GM21619 (cell line): ENCODE results near the gene RPL32.
A peak's percentile ranks its signal among the peaks of the same experiment; 100 is the strongest.
"Not testable (repeated sequence)": the region's sequence is repeated elsewhere in the genome, so short reads cannot be mapped to it uniquely, and the experiment has no call there.

Experiments used
- ATAC-seq: cut with Tn5 transposase; IDR thresholded peaks from one replicate; pipeline ENCODE4 v1.9.1; 2021; ENCODE audit not compliant: unreplicated experiment

Gene RPL32

DNA sequence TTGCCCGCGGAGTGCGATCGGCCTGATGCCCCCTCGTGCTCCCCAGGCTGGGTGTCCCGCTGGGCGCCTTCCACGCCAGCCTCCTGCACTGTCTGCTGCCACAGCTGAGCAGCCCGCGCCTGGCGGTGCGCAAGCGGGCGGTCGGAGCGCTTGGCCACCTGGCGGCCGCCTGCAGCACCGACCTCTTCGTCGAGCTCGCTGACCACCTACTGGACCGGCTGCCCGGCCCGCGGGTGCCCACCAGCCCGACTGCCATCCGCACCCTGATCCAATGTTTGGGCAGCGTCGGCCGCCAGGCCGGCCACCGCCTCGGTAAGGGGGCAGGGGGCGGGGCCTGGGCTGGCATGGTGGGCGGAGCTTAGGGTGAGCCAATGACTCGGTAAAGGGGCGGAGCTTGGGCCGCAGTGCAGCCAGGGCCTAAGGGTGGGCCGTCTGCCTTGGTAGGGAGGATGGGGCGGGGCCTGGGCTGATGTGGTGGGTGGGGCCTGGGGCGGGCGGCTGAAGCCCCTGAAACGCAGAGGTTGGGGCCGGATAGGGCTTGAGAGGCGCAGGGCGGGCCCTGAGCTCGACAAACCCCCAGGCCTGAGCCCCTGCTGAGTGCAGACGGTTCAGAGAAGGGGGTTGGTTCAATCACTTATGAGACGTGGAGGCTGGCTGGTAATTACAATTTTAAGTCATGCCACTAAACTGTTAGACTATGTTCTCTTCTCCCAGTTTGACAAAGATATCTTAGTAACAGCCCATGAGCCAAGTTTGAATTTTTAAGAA lies 31.2 kb downstream of the RPL32 start:
- peak; percentile 99 for ATAC-seq

GRCh38 chr3:12809435-12809834 lies 31.9 kb downstream of the RPL32 start:
- no peak for ATAC-seq

DNA sequence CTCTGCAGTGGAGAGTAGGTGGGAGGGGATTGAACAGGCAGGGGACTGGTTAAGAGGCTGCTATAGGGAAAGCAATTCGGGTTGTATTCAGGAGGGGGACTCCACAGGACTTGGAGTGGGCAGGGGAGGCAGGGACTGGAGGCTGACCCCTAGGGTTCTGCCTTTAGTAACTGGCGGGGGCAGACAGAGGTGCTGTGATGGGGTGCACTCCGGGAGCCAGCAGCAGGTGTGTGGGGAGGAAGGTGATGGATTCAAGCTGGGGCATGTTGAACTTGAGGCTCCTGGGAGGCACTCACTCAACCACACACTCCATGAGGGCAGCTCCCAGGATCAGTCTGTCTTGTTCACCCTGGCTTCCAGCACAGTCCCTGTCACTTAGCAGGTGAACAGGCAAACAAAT lies 32.4 kb downstream of the RPL32 start:
- no peak for ATAC-seq

- no peak for ATAC-seq
Measured at GRCh38 chr3:12808587-12808986, 32.8 kb downstream of the RPL32 start.

DNA sequence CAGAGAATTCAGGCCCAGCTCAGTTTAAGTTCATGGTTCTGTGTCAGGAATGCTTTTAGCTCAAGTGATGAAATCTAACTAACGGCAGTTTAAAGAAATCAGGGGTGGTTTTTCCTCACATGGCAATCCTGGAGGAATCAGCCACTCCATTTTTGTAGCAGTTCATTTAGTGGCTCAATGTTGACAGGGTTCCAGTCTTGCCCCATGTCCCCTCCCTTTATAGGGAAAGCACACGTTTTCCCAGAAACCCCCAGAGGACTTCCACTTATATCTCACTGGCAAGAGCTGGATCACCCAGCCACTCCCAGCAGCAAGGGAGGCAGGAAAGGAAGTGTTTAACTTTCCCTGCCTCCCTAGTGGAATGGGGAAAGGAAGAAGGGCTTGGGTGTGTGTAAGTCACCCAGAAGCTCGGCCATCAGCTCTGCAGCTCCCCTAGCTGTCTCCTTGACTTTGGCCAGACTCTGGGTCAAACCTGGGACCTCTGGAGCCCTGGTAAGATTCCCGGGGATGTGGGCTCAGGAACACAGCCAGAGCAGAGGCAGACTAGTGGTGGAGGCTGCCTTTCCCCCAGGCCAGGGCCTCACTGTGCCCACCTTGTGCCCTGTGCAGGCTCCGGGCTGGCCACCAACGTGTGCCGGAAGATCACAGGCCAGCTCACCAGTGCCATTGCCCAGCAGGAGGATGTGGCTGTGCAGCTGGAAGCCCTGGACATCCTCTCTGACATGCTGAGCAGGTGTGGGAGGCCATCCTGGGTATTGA lies 33.6 kb downstream of the RPL32 start:
- ATAC-seq, result no peak

DNA sequence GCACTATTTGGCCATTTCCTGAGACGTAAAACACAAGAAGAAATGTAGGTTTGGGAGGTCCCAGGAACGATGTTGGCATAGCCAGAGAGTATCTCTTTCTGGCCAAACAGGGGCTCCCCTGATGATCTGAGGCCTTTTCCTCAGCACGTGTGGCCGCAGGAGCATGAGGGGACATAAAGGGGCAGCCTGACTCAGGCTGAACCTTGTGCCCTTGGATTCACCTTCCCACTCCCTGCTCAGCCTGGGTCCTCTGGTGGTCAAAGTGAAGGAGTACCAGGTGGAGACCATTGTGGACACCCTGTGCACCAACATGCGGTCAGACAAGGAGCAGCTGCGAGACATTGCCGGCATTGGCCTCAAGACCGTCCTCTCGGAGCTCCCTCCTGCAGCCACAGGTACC lies 34.3 kb downstream of the RPL32 start:
- no peak for ATAC-seq

GRCh38 chr3:12803371-12803770 lies 38.0 kb downstream of the RPL32 start:
- no peak for ATAC-seq

GRCh38 chr3:12799525-12800440 lies 41.6 kb downstream of the RPL32 start:
- ATAC-seq, result no peak

DNA sequence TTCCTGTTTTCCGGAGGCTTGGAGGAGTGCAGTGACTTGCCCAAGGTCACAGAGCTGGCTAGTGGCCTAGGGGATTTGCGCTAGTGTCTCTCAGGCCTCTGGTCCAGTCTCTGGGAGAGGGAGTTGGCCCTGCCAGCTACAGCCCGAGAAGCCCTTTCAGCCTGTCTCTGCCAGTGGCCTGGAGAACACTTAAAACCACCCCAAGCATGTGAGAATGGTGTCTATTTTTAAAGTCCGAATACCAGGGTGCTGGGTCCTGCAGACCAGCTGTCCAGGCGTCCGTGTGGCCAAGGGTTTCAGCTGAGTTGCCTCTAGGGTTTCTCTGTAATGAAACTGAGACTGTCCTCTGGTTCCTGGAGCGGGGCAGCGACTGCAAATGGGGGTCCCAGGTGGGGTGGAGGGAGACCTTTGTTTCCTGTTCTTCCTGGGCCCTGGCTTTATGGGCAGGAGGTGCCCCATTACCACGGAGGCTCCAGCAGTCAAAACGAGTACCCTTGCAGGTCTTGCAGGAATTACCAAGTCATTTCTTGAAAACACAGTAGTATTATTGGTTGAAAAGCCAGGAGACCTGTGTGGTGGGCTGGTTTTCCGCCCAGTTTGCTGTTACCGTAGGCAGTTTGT lies 42.7 kb downstream of the RPL32 start:
- ATAC-seq, result no peak

- ATAC-seq, result no peak
Measured at GRCh38 chr3:12797892-12798558, 43.3 kb downstream of the RPL32 start.

DNA sequence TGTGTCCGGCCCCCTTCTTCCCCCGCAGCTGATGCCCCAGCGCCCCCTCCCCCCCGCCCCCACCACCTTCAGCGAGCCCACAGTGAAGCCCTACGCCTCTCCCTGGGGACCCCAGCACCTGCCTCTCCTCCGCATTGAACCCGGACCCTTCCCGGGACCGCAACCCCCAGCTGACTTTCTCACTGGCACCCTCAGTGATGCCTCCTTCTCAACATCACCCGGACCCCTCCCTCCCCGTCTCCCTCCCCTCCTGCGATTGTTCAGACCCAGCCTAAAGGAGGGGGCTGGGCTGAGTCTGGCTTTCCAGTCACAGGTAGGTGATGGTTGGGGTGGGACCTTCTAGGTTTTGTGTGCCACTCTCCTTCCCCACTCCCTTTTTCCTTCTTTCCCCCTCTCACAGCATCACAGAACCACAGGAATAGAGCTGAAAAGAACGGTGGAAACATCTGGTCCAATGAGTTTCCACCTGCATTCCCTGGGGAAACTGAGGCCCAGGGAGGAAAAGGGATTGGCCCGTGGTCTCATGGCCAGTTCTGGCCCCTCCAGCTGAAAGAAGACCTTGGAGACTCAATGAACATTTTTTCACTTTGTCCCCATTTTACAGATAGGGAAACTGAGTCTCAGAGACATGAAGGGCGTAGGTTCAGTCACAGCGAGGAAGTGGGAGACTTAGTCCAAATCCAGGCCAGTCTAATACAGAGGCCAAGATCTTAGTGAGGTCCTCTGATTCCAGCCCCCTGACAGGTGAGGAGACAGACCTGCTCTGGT lies 44.1 kb downstream of the RPL32 start:
- no peak for ATAC-seq

- ATAC-seq, result no peak
Measured at GRCh38 chr3:12796171-12797123, 44.9 kb downstream of the RPL32 start, which contains the start of gene CAND2. CAND2 (plus strand) TSS chr3:12796680; CDS start chr3:12796721, 41 bp downstream.

DNA sequence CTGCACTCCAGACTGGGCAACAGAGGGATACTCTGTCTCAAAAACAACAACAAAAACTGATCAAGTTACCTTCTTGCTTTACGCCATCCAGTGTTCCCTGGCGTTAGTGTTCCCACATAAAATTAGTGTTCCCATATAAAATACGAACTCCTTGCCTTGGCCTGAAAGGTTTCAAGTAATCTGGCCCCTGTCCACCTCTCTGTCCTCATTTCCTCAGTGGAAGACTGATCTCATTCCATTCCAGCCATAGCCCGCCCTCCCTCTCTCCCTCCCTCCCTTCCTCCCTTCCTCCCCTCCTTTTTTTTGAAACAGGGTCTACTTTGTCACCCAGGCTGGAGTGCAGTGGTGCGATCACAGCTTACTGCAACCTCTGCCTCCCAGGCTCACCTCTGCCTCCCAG lies 47.7 kb downstream of the RPL32 start:
- ATAC-seq, result no peak

- no peak for ATAC-seq
Measured at GRCh38 chr3:12791430-12791829, 49.9 kb downstream of the RPL32 start.

GRCh38 chr3:12787967-12788690 lies 53.2 kb downstream of the RPL32 start:
- not testable (repeated sequence) for ATAC-seq

DNA sequence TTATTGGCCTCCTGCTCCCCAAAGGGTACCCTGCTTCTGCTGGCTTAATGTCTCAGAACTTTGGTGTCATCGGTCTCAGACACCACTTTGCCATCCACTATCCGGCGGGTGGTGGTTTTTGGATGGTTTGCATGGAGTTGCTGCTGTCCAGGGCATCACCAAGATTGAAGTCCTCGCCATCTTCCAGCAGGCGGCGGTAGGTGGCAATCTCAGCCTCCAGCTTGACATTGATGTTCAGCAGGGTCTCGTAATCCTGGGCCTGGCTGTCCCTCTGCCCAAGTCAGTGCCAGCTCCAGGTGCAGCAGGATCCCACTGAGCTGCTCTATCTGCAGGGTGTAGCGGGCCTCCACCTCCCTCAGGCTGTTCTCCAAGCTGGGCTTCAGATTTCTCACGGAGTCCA lies 54.0 kb downstream of the RPL32 start:
- not testable (repeated sequence) for ATAC-seq

DNA sequence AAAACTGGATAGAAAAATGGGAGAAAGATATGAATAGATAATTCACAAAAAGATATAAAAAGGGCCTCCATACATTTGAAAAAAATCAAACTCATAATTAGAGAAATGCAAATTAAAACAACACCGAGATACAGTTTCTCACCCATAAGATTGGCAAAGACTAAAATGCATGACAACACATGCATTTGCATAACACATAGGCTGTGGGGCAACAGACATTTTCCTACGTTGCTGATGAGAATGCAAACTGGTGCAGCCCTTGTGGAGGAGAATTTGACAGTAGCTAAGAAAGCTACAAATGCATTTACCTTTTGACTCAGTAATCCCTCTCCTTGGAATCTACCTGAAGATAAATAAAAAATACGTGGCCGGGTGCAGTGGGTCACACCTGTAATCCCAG lies 56.3 kb downstream of the RPL32 start:
- no peak for ATAC-seq
